ENCODE measurements around the gene SYT4.

The SYT4 gene

GRCh38 chr18:43234889-43235288 is 42.4 kb downstream of the SYT4 start:
- no peak overlapping the region for H2AFZ ChIP-seq (ENCODE audit: insufficient read depth, low read length, poor library complexity)
- H3K4me3 ChIP-seq (ENCODE audit: low read depth, low read length), result no peak overlapping the region
- no peak overlapping the region for H3K4ac ChIP-seq (ENCODE audit: low read depth, low read length)
- no peaks in the 10 kb centered on the region for H3K27me3 ChIP-seq (ENCODE audit: insufficient read depth, low read length)
- no peak for DNase-seq
- no peak overlapping the region for H4K12ac ChIP-seq (ENCODE audit: low read depth, low read length)
- no peak overlapping the region for H3K23ac ChIP-seq (ENCODE audit: low read length)
- H2AK5ac ChIP-seq (ENCODE audit: low read length), result no peak overlapping the region
- no peak overlapping the region for H3K14ac ChIP-seq (ENCODE audit: low read length)
- no CpG with 5 or more reads among the region's 2 CpGs for WGBS (ENCODE audit: extremely low coverage, insufficient coverage, insufficient read length)
- H3K79me1 ChIP-seq (ENCODE audit: low read length), result no peaks in the 10 kb centered on the region
- H4K91ac ChIP-seq (ENCODE audit: low read depth, low read length), result no peak overlapping the region
- no peaks in the 10 kb centered on the region for H3K36me3 ChIP-seq (ENCODE audit: control insufficient read depth in 1 of 2, insufficient read depth in 2 of 2, low read length in 2 of 2)
- no peak overlapping the region for H3K4me2 ChIP-seq (ENCODE audit: low read length)
- no peak overlapping the region for H3K18ac ChIP-seq (ENCODE audit: low read length)
- H3K9ac ChIP-seq (ENCODE audit: low read length), result no peak overlapping the region
- H2BK120ac ChIP-seq (ENCODE audit: insufficient read depth, low read length, poor library complexity), result no peak overlapping the region
- peaks cover 5% of the 10 kb centered on the region in 2 experiments for H3K4me1 ChIP-seq (ENCODE audit: control insufficient read depth in 1 of 2, insufficient read depth in 2 of 2, low read length in 2 of 2)
- no peak overlapping the region for H2BK5ac ChIP-seq (ENCODE audit: low read depth, low read length, poor library complexity)
- no peaks in the 10 kb centered on the region for H3K79me2 ChIP-seq (ENCODE audit: control insufficient read depth, insufficient read depth, low read length, poor library complexity)
- H3K9me3 ChIP-seq (ENCODE audit: insufficient read depth, low read depth, low read length), result no peaks in the 10 kb centered on the region
- no peak overlapping the region for H4K8ac ChIP-seq (ENCODE audit: low read depth, low read length)
- H2BK12ac ChIP-seq (ENCODE audit: low read length), result no peak overlapping the region
- H3K27ac ChIP-seq (ENCODE audit: low read depth, low read length), result no peak overlapping the region

- Histone ChIP-seq H3K79me1 (ENCODE audit: low read length) (no peaks in the 10 kb centered on the region), H3K36me3 (ENCODE audit: control insufficient read depth in 1 of 2, insufficient read depth in 2 of 2, low read length in 2 of 2) (no peaks in the 10 kb centered on the region), H3K23ac (ENCODE audit: low read length) (no peak overlapping the region), H3K14ac (ENCODE audit: low read length) (no peak overlapping the region), H4K91ac (ENCODE audit: low read depth, low read length) (no peak overlapping the region), H3K79me2 (ENCODE audit: control insufficient read depth, insufficient read depth, low read length, poor library complexity) (no peaks in the 10 kb centered on the region), H4K8ac (ENCODE audit: low read depth, low read length) (no peak overlapping the region), H3K27me3 (ENCODE audit: insufficient read depth, low read length) (no peaks in the 10 kb centered on the region), H3K4me3 (ENCODE audit: low read depth, low read length) (no peak overlapping the region), H3K4me1 (ENCODE audit: control insufficient read depth in 1 of 2, insufficient read depth in 2 of 2, low read length in 2 of 2) (no peaks in the 10 kb centered on the region), H2BK12ac (ENCODE audit: low read length) (no peak overlapping the region), H3K18ac (ENCODE audit: low read length) (no peak overlapping the region), H3K4me2 (ENCODE audit: low read length) (no peak overlapping the region), H3K4ac (ENCODE audit: low read depth, low read length) (no peak overlapping the region), H3K9ac (ENCODE audit: low read length) (no peak overlapping the region), H4K12ac (ENCODE audit: low read depth, low read length) (no peak overlapping the region), H2BK5ac (ENCODE audit: low read depth, low read length, poor library complexity) (no peak overlapping the region), H2AK5ac (ENCODE audit: low read length) (no peak overlapping the region), H3K27ac (ENCODE audit: low read depth, low read length) (no peak overlapping the region), H2BK120ac (ENCODE audit: insufficient read depth, low read length, poor library complexity) (no peak overlapping the region), H3K9me3 (ENCODE audit: insufficient read depth, low read depth, low read length) (no peaks in the 10 kb centered on the region), H2AFZ (ENCODE audit: insufficient read depth, low read length, poor library complexity) (no peak overlapping the region)
- WGBS (ENCODE audit: extremely low coverage, insufficient coverage, insufficient read length), result no CpG with 5 or more reads among the region's 2 CpGs
- DNase-seq, result no peak
Measured at GRCh38 chr18:43222501-43222900, 54.8 kb downstream of the SYT4 start.

- H4K91ac ChIP-seq (ENCODE audit: low read depth, low read length), result no peak overlapping the region
- no peaks in the 10 kb centered on the region for H3K79me1 ChIP-seq (ENCODE audit: low read length)
- H3K4me2 ChIP-seq (ENCODE audit: low read length), result no peak overlapping the region
- no peak overlapping the region for H3K14ac ChIP-seq (ENCODE audit: low read length)
- no peak overlapping the region for H3K4me3 ChIP-seq (ENCODE audit: low read depth, low read length)
- no peaks in the 10 kb centered on the region for H3K36me3 ChIP-seq (ENCODE audit: control insufficient read depth in 1 of 2, insufficient read depth in 2 of 2, low read length in 2 of 2)
- no peak for DNase-seq
- H3K4me1 ChIP-seq (ENCODE audit: control insufficient read depth in 1 of 2, insufficient read depth in 2 of 2, low read length in 2 of 2), result no peaks in the 10 kb centered on the region
- no peak overlapping the region for H3K4ac ChIP-seq (ENCODE audit: low read depth, low read length)
- H4K8ac ChIP-seq (ENCODE audit: low read depth, low read length), result no peak overlapping the region
- no peak overlapping the region for H2BK120ac ChIP-seq (ENCODE audit: insufficient read depth, low read length, poor library complexity)
- H3K23ac ChIP-seq (ENCODE audit: low read length), result no peak overlapping the region
- no peak overlapping the region for H2BK12ac ChIP-seq (ENCODE audit: low read length)
- no peak overlapping the region for H3K9ac ChIP-seq (ENCODE audit: low read length)
- H3K79me2 ChIP-seq (ENCODE audit: control insufficient read depth, insufficient read depth, low read length, poor library complexity), result no peaks in the 10 kb centered on the region
- no peak overlapping the region for H3K18ac ChIP-seq (ENCODE audit: low read length)
- H3K9me3 ChIP-seq (ENCODE audit: insufficient read depth, low read depth, low read length), result no peaks in the 10 kb centered on the region
- no peak overlapping the region for H4K12ac ChIP-seq (ENCODE audit: low read depth, low read length)
- H3K27me3 ChIP-seq (ENCODE audit: insufficient read depth, low read length), result no peaks in the 10 kb centered on the region
- H2BK5ac ChIP-seq (ENCODE audit: low read depth, low read length, poor library complexity), result no peak overlapping the region
- H3K27ac ChIP-seq (ENCODE audit: low read depth, low read length), result no peak overlapping the region
- H2AFZ ChIP-seq (ENCODE audit: insufficient read depth, low read length, poor library complexity), result no peak overlapping the region
- H2AK5ac ChIP-seq (ENCODE audit: low read length), result no peak overlapping the region
Measured at GRCh38 chr18:43220691-43221090, 56.6 kb downstream of the SYT4 start.

All from trophoblast cell (in vitro differentiated cells and primary cell).